ENCODE data around the gene NDUFA11. TPM values are rescaled to one million over a fixed set of nuclear protein-coding genes. Genes with fewer than 3 reads are reported as not detected.

NDUFA11 gene
- polyA plus RNA-seq, 4 donors, result 146 to 245 (median 156) TPM

DNA sequence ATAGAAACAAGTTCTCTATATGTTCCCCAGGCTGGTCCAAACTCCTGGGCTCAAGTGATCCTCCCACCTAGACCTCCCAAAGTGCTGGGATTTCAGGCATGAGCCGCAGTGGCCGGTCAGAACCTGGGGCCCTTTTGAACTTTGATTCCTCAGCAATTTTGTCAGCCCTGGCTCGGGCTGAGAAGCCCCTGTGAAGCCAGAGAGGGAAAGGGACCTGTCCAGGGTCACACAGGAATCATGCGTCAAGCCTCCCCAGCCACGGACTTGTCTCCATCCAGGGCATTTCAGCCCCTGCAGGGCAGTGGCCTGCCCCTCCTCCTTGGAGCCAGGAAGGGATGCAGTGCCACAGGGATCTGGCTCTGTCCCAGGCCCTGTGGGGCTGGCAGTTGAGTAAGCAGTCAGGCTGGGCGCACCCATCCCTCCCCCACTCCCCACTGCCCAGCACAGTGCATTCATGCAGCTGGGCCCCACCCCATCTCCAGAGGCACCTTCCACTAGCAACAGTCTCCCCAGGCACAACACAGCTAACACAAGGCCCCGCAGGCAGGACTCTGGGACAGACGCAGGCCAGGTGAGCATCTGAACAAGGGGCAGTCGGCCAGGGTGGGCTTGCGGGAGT lies 10.3 kb upstream of the NDUFA11 start, which contains the start of gene CAPS:
Gene CAPS (plus strand): TSS at position 516 of the 619 bp plus-strand sequence. CDS start 153 bp downstream, outside the sequence.
- no peak for DNase-seq (ENCODE audit: low read depth in 4 of 4, low spot score in 3 of 4)

DNA sequence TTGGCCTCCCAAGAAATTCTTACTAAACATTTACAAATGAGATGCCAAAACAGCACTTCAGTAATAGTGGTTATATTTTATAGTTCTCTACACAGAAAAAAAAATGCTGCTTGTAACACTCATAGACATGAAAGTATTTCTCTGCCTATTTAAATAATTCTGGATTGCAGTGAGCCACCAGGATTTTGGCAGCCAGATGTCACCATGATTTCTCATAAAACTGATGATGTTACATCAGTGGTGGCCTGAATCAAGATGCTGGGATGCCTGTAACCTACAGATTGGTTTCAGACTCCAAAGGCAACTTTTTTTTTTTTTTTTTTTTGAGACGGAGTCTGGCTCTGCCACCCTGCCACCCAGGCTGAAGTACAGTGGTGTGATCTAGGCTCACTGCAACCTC lies 7.8 kb upstream of the NDUFA11 start:
- DNase-seq (ENCODE audit: low read depth in 4 of 4, low spot score in 3 of 4), result no peak

DNA sequence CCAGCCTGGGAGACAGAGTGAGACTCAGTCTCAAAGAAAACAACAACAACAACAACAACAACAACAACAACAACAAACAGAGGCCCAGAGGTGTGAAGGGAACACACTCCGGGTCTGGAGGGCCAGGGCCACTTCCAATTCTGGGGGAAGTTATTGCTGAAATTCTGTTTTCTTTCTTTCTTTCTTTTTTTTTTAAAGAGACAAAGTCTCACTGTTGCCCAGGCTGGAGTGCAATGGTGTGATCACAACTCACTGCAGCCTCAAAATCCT lies 7.0 kb upstream of the NDUFA11 start:
- DNase-seq (ENCODE audit: low read depth in 4 of 4, low spot score in 3 of 4), result no peak

DNA sequence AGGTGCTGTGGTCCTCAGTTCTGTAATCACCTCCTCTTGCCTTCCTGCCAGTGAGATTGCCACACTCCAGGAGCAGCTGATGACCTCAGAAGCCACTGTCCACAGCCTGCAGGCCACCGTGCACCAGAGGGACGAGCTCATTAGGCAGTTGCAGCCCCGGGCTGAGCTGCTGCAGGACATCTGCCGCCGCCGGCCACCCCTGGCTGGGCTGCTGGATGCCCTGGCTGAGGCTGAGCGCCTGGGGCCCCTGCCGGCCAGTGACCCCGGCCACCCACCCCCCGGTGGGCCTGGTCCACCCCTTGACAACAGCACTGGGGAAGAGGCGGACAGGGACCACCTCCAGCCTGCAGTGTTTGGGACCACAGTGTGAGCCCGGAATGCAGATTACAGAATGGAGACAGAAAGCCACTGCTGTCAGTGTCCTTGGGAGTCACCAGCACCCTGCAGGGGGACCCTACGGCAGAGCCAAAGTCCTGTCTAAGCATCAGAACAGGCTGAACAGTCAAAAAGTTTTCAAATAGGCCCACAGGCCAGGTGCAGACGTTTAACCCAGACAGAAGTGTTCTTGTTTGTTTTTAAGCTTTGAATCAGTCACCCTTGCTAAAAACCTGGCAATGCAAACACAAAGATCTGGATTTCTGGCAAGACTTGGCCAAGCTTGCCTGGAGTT lies 5.3 kb upstream of the NDUFA11 start:
- DNase-seq (ENCODE audit: low read depth in 4 of 4, low spot score in 3 of 4), result no peak

DNA sequence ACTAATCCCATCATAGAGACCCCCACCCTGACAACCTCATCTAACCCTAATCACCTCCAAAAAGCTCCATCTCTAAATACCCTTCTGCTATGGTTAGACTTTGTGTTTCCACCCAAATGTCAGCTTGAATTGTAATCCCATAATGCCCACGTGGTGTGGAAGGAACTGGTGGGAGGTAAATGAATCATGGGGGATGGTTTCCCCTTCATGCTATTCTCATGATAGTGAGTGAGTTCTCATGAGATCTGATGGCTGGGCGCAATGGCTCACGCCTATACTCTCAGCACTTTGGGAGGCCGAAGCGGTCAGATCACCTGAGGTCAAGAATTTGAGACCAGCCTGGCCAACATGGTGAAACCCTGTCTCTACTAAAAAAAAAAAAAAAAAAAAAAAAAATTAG lies 3.7 kb upstream of the NDUFA11 start:
- no peak for DNase-seq (ENCODE audit: low read depth in 4 of 4, low spot score in 3 of 4)

DNA sequence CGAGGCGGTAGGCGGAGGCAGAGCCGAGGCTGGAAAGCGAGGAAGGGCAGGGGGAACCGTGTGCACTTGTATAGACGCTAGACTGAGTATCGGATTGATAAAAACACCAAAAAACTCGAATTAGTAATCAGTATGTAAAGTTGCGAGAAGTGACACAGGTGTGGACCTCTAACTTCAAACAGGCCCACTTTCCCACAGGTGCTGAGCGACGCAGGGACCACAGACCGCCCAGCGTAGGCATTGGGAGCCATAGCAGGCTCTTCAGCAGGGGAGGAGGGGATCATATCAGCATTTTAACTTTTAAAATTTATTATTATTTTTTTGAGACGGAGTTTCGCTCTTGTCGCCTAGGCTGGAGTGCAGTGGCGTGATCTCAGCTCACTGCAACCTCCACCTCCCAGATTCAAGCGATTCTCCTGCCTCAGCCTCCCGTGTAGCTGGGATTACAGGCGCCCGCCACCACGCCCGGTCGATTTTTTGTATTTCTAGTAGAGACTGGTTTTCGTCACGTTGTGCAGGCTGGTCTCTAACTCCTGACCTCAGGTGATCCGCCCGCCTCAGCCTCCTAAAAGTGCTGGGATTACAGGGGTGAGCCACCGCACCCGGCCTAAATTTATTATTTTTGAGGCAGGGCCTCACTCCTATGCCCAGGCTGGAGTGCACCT lies 1.7 kb upstream of the NDUFA11 start:
- no peak for DNase-seq (ENCODE audit: low read depth in 4 of 4, low spot score in 3 of 4)

DNA sequence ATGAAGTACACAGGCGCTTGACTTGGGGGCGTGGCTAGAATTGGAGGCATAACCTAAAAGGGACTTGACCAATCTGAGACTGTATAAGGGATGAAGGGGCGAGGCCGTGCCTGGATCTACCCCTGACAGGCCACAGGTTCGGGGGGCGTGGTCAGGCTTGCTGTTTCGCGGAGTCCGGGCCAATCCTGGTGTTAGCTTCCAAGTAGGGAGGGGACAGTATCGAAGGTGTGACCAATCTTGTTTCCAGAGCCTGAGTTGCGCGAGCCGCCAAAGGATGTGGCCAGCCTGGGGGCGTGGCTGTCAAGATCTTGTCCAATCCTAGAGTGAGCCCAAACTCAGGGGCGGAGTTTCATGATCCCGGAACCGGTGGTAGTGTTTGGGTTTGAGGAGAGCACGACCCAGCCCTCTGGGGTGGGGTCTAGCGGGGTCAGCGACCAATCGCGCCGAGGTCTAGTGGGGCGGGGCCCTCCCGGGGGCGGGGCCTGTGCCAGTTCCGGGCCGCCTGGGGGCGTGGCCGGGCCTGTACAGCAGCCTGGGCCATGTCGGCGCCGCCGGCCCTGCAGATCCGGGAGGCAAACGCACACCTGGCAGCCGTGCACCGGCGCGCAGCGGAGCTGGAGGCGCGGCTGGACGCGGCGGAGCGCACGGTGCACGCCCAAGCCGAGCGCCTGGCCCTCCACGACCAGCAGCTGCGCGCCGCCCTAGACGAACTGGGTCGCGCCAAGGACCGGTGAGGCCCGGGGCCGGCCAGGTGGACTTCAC lies 943 bp upstream of the NDUFA11 start, which contains the start of gene VMAC:
Gene VMAC (plus strand): TSS at position 521 of the 762 bp plus-strand sequence. CDS start 19 bp downstream, at position 540.
- DNase-seq (ENCODE audit: low read depth in 4 of 4, low spot score in 3 of 4), result peak in 3 of 4 donors; percentile 99 to 100 (median 99)

DNA sequence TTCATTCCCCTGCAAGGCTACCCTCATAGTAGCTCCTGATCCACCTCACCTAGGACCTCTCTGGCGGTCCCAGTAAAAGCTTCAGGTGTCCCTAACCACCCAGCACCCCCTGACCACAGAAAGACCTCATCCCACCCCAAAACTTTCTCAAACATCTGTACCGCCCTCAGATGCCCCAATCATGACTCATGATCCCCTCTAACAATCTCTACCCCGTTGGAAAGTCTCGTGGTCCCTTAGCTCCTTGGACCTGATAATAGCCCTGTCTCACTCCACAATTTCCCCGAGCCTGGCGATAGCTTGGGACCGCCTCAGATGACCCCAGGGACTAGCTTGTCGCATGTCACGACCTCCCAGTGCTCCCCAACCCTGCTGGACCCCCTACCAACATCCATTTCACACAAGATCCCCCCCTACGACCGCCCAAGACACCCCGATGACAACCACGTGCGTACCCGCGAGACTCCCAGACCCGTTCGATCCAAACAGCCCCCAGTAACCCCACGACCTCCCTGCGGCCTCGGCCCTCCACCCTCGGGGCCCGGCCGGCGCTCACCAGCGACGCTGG lies 450 bp downstream of the NDUFA11 start:
- DNase-seq (ENCODE audit: low read depth in 4 of 4, low spot score in 3 of 4), result no peak

DNA sequence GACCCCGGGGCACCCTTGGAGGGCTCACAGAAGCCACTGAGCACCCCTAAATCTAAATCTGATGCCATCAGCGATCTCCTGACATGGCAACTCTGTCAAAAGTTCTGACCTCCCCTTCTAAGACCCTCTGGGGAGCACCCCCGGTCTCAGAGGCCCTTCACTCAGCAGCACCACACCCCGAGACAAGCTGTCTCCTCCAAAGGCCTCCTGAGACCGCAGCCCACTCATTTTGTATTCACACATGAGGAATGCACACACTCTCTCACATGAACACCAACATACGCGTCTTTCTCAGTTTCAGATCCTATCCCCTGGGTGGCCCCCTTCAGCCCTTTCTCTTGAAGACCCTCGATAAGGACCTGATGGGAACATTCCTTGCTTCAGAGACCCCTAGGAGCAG lies 2.6 kb downstream of the NDUFA11 start:
- no peak for DNase-seq (ENCODE audit: low read depth in 4 of 4, low spot score in 3 of 4)

DNA sequence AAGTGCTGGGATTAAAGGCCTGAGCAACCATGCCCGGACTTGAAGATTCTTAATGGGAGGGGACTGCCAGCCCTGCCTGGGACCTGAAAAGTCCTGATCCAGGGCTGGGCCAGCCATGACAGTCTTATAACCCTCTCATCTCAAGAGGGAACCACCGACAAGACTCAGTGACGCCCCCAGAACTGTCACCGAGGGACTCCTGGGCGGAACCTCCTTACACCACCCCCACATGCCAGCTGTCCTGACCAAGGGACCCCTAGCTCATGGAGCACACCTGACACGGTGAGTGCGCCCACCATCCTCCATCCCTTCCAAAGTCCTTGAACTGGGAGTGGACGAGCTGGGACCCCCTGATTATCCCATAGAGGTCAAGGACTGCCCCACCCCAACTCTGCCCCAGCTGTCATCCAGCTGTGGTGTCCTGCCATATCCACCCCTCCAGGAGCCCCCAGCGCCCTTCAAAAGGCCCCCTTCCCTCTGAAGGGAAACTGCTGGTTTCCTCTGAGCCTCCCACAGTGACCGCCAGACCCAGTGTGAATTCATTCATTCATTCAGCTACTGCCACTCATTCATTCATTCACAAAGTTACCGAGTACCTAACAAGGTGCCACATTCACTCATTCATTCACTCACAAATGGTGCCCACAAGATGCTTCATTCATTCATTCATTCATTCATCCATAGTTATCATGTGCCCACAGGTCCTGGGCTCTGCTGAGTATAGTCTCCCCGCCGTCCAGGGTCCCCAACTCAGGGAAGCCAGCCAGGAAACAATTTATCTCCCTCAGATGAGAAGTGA lies 3.7 kb downstream of the NDUFA11 start:
- DNase-seq (ENCODE audit: low read depth in 4 of 4, low spot score in 3 of 4), result no peak

DNA sequence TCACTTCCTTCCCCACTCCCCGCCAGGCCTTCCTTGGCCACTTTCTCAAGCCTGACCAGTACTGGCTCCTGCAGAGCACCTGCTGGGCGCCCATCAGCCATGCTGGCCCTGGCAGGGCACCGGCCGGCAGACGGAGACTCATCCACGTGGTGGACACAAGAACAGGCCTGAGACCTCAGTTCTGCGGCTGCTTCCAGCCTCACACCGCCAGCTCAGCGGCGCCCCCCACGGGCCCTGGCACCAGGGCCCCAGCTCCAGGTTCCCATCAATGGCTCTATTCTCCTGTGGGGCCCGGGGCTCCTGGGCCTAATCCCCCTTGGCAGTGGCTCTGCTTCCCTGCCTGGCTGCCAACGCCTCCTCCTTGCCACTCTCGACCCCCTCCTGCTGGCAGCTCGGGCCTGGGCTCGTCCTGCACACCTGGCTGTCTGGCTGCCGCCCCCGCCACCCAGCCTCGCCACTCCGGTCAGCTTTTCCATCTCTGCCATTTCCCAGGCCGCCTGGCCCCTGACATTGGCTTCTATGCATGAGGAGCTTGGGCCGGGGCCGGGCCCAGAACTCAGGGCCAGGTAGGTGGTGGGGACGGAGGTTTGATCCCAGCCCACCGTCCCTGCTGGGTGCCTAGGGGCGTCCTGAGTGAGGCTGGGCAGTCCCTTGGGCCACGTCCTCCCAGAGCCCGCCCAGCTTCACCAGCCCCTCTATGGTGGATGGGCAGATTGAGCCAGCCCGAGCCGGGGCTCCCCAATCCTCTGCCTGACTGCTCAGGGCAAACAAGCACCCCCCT lies 6.2 kb downstream of the NDUFA11 start:
- no peak for DNase-seq (ENCODE audit: low read depth in 4 of 4, low spot score in 3 of 4)

DNA sequence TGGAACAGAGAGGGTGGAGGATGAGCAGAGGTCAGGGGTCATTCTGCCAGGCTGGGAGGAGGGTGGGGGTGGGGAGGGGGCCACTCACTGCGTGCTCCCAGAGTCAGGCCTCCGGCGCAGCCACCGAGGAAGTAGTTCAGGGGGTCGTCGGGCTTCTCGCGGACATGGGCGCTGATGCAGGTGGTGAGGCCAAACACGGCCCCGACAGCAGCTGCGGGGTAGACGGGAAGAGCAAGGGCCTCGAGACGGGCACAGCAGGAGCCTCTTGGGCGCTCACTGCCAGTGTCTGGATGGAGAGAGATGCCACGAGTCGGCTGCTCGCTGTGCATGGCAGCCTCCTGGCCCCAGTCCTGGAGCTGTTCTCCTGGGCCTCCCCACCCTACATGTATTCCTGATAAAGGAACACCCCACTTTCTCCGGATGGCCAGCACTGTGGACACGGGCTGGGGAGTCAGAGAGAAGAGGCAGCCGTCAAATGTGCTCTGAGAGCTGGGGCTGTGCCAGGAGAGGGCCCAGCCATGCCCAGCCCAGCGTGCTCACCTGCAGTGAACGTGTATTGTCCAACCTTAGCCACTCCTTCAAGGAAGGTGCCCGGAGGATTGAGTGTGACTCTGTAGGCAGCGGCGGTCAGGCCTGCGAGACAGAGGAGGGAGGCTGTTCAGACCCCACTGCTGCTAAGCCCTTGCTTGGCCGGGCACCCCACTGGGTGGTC lies 7.1 kb downstream of the NDUFA11 start:
- no peak for DNase-seq (ENCODE audit: low read depth in 4 of 4, low spot score in 3 of 4)

DNA sequence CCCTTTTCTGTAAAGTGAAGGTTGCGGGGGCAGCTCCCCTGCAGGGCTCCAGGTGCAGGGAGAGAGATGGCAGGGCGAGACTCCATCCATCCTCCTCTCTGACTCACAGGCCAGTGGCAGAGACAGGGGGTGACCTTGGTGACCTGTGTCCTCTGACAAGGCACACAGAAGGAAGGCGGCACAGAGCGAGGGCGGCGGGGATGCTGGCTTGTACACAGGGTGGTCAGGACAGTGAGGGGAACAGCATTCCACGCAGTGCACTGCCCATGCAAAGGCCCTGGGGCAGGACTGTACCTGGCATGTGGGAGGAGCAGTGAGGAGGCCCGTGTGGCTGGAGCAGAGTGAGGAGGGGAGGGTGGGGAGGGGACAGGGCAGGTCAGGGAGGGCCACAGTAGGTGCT lies 7.7 kb downstream of the NDUFA11 start:
- no peak for DNase-seq (ENCODE audit: low read depth in 4 of 4, low spot score in 3 of 4)

DNA sequence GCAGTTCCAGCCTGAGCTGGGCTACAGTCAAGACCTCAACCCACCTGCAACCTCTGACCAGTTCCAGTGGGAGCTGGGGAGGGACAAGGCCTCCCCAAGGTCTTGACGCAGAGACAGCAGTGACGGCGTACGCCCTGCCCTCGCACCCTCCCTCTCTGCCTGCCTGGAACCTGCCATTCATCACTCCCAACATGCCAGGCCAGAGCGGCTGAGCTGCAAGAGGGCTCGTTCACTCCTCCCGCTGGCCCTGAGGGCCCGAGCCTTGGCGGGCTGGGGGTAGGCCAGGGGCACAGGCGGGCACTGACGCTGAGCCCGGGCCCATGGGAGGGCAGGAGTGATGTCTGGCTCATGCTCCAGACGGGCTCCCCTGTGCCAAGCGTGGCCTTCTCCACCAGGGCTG lies 8.2 kb downstream of the NDUFA11 start:
- DNase-seq (ENCODE audit: low read depth in 4 of 4, low spot score in 3 of 4), result no peak

DNA sequence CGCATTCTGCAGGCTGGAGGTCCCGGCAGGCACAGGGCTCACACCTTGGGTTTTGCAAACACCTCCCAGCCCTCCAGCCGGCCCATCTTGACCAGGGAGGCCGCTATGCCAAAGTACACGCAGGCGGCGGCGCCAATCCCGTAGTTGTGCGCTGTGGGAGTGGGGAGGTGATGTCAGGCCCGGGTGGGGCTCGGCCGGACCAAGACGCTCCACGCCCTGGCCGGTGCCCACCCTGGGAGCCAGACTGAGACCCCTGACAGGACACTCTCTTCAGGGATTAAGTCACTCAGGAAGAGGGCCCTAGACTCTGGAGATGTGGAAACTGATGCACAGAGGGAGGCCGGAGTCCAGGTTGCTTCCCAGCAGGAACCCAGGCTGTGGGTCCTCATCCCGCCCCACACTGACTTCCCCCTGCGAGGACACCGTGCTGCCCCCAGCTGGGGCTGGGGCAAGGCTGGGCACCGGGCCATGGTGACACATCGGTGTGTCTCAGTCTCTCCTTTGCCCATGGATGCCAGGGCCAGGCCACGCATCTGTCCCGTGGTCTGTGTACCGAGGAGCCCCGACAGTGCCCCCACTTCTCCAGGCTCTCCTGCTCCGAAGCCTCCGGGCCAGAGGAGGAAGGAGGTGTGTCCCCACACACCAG lies 8.8 kb downstream of the NDUFA11 start:
- no peak for DNase-seq (ENCODE audit: low read depth in 4 of 4, low spot score in 3 of 4)

DNA sequence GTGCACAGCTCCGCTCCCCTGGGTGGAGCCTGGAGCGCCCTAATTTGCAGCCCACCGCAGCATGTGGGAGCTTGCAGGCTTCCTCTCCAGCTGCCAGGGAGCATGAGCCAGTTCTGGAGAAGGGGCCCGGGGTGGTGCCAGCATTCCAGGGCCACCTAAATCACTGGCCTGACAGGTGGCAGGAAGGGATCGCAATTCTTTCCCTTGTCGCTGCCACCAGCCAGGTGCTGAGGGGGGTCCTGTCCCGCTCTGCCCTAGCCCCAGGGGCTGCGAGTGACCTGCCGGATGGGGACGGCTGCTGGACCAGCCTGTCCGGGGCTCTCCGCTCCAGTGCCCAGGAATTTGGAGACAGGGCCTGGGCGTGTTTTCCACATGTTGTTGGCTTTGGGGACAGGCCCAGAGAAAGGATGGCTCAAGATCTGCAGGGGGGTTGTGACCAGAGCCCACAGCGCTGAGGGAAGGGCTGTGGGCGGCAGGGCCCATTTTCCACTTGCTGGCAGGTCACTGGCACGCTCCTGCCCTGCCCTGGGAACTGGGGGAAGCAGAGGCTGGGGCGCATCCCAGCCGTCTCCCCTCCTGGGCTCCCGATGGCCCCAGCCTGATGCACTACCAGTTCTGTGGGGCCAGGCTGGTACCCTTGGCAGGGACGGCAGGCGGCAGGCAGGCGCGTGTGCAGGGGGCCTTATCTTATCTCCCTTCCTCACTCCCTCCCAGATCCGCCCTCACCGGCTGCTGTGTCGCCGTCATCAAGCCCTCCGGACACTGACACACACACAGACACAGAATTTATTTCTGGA lies 9.5 kb downstream of the NDUFA11 start:
- DNase-seq (ENCODE audit: low read depth in 4 of 4, low spot score in 3 of 4), result no peak

DNA sequence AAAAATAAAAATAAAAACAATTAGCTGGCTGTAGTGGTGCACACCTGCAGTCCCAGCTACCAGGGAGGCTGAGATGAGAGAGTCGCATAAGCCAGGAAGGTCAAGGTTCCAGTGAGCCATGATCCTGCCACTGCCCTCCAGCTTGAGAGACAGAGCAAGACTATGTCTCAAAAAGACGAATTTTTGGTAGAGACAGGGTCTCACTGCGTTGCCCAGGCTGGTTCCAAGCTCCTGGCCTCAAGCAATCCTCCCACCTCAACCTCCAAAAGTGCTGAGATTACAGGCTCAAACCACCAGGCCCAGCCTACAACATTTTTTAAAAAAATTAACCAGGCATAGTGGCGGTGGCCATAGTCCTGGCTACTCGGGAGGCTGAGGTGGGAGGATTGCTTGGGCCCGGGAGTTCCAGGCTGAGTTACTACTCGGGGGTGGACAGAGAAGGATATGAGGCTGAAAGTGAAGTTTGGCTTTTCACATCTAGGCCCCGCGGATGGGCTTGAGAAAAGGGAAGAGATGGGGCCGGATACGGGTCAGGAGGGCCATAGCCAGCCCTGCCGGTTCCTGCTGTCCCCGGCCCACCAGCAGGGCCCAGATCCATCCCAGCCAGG lies 10.2 kb downstream of the NDUFA11 start:
- DNase-seq (ENCODE audit: low read depth in 4 of 4, low spot score in 3 of 4), result no peak
